ENCODE measurements around the gene PHF21A.

DNA sequence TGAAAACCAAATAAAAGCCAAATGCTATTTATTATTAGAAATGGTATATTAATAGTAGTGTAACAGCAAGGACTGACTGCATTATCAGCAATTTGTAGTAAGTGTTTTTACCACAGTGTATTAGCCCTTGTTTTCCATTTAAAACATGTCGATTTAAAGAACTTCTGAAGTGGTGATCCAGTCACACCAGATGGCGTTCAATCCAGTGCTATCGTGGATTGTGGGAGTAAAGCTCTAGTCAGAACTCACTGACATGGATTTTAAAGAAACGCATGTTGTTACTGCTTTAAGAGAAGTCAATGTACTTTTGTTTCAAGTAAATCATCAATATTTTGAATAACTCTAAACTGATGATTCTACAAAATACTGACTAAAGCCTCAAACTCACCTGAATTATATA, 147.7 kb downstream of the PHF21A start:
- TF ChIP-seq CTCF (IDR thresholded peaks at IDR 0.05) (no peak), EP300 (IDR thresholded peaks at IDR 0.05) (no peak), POLR2A (IDR thresholded peaks at IDR 0.05) (no peak), POLR2AphosphoS5 (IDR thresholded peaks at IDR 0.05) (no peak)

Data from gastroesophageal sphincter (tissue), 3 donors.